ENCODE results near the gene TTLL5.

Gene TTLL5

DNA sequence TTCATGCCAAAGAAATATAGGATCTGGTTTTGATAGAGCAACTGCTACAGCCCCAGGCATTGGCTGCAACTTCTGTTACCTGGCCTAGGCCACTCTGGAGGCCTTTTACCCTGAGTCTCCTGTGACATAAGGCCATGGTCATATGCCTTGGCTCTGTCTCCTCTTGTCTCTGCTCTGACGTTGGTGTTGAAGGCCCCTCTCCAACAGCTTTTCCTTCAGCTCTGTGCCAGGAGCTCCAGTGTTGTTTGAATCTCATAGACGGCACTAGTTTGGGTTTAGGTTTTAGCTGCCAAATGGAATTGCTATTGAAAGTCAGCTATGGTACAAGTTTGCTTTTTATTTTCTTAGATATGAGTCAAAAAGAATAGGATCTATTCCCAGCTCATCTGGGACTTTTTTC is 41.1 kb downstream of the TTLL5 start:
- DNase-seq = no peak

DNA sequence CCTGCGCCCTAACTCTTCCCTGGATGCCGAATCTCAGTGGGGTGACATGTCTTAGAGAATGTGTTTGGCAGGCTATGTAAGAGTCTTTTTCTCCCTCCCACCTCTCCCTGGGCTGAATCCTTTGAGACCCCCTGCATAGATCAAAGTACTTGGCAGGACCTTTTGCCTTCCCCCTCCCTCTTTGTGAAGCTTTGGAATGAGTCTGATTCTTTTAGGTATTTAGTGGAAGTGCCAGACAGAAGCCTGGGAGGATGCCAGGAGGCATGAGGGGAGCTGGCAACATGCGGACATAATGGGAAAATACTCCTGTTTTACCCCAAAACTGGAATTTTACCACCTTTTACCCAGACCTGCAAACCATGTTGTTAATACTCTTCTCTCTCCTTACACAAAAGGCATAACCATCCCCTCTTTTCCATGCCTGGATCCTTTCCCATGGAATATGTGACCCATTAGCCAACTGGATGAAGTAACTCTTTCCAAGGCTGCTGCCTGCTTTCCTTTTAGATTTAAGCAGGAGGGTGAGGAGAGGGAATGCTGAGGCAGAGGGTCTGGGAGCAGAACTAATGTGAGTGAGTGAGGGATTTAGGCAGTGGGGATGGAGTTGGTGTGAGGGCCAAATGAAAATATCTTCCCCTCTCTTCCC is 41.7 kb downstream of the TTLL5 start:
- DNase-seq = no peak

DNA sequence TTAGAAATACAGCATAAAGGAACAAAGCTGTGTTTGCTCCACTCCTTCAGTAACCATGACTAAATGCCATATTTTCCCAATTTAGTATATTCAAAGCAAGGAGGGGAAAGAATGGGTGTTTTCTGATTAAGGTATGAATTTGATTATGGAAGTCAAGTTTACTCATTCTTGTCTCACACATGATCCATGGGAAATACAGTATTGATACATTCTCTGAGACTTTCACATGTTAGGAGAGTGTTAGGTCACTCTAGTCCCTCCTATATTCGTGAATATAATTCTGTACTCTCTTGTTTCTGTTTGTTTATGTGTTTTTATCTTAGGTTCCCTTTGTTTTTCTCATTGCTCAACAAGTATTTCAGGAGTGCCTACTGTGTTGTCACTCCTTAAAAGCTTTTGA is 42.4 kb downstream of the TTLL5 start:
- DNase-seq = no peak

- no peak for DNase-seq
These were observed 44.0 kb downstream of the TTLL5 start for GRCh38 chr14:75705014-75705413.

DNA sequence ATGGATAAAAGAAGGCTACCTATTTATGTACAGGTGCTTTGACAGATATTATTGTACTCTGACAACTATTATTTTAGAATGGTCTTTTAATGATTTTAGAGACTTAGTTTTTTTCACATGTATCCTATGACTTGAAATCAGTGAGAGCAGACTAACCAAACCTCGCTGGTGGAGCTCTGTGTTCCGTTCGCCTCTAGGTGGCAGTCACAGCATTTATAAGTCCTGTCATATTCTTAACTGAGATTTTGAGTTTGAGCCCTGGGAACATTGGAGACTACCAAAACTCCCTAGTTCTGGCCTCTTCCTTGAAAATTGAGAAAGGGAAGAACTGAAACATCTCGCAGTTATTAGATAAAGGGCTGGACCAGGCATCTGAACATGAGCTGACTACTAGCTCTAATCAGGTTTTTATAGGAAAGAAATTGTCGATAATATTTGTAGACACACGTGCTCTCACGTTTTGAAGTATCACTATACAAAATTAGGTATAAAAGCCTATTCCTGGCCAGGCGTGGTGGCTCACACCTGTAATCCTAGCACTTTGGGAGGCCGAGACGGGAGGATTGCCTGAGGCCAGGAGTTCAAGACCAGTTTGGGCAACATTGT is 48.3 kb downstream of the TTLL5 start:
- DNase-seq = peak; percentile 83

GRCh38 chr14:75711105-75711795 is 50.2 kb downstream of the TTLL5 start:
- peak; percentile 41 for DNase-seq

DNA sequence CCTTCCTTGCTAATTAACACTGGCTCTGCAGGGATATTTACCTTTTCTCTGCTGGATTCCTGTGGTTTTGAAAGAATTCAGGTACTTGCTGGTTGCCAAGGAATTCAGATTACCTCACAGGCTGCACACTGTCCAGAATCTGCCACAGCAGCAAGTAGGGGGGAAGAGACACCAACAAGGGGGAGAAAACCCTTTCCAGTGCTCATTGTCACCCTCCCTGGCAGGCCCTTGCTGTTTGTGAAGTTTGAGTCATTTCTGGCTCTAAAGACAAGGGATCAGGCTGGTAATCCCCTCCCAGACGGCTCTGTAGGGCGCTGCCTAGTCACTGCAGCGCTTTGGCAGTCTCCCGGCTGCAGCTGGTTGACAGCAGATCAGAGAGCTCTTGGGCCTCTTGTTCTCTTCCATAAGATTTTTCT is 50.8 kb downstream of the TTLL5 start:
- peak; percentile 55 for DNase-seq

DNA sequence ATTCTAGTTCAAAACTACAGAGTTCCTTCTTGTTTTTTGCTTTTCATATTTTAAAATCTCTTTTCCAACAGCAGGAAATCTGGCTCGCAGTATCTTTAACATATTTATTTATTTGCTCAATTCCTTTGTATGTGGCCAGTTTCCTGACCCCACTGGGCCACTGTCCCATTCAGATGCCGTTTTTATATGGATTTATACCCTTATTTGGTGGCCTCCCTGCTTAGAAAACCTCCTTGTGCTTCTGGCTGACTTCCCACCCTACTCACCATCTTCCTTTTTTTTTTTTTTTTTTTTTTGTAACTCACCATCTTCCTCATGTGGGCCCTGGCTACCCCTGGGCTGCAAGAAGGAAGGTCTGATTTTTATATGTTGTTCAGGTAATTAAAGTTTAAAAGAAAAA is 53.9 kb downstream of the TTLL5 start:
- no peak for DNase-seq

DNA sequence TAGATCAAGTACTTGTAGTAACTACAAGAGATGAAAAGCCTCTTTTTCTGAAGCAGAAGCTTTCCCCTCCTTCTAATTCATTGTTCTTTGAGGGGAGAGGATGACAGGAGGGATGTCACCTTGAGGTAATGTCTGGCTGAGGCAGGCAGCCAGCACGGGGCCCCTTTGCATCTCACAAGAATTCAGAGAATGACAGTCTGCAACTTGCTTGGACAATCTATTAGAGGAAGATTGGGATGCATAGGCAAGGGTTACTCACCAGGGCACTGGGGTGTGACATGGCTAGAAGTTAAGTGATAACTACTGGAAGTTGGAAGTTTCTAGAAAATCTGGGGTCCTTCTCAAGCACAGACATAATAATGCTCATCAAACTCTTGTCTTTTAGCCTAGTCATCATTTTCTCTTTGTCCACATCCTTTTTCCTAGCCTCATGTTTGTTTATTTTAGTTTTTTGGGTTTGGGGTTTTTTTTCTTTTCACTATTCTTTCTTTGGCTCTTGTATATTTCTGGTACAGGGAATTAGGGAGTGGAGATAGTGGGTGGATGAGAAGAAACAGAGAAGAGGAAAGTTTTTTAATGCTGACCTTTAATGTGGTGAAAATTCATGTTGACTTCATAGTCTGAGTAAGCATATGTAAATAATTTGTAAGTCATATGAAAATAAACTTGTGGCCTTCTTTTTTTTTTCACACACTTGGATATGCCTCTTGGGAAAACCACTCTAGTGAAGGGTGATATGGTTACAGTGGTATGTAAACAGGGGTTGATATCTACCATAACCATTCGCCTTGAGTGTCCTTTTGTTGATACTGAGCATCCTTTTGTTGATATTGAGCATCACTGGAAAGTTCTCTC is 55.1 kb downstream of the TTLL5 start:
- DNase-seq = peak; percentile 52

GRCh38 chr14:75717729-75718128 is 56.7 kb downstream of the TTLL5 start:
- no peak for DNase-seq

- DNase-seq = no peak
These were observed 57.2 kb downstream of the TTLL5 start for GRCh38 chr14:75718199-75718598.

DNA sequence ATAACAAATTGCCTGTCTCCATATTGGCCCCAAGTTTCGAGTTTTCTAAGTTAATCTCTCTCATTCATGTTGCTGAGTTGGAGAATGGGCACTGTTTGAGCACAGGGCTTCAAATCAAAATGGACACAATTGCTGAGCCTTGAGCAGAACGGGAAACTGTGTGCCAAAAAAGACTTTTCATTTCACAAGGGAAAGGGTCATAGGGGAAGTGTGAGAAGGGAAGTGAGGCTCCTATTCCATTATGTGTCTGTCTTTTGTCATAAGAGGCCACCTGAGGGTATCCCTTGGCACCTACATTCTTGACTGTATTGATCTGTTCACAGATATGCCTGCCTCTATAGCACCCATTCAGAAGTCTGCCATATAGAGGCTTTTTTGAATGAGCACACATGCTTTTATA is 59.1 kb downstream of the TTLL5 start:
- no peak for DNase-seq

DNA sequence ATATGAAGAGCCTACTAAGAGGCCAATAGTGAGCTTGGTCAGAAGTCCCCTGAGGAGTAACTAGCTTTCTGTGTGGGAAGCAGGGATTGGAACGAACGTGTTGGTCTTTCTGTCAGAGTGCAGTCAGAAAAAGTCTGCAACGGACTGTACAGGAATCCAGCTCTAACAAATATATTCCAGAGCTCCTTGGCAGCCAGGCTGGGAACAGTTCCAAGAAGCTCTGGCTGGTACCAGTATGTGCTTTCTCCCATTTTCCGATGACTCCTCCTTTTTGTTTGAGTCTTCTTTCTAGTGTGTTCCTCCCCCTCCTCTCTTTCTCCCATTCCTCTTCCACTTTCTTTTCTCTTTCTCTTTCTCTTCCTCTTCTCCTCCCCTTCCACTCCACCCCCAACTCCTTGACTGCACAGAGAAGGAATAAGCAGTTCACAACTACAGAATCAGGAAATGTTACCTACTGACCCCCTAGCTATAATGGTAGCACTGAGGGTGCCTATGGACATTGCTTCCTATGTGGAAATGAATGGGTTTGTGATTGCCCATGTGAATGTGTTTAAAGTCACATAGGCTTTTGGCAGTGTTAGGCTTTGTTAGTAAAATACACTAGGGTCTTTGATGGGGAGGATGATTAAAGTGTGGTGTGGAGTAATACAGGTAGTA is 59.9 kb downstream of the TTLL5 start:
- DNase-seq = no peak

DNA sequence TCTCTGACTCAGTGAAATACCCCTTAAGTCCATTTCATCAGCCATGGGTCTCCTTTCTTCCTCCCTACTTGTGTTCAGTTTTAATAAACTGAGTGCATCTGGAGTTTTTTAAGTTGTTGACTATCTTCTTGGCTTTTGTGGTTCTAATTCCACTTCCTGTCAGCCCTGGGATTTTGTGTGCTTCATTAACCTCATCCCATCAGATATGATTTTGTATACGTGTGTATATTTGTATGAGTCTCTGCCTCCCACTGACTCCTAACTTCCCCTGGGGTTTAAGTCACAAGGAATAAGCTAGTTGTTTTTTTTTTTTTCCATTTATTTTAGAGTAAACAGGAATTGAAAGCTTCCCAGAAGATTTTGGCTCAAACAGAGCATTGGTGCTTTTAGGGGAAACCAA is 62.7 kb downstream of the TTLL5 start:
- DNase-seq = no peak

- DNase-seq = no peak
These were observed 63.6 kb downstream of the TTLL5 start for GRCh38 chr14:75724414-75725204.

DNA sequence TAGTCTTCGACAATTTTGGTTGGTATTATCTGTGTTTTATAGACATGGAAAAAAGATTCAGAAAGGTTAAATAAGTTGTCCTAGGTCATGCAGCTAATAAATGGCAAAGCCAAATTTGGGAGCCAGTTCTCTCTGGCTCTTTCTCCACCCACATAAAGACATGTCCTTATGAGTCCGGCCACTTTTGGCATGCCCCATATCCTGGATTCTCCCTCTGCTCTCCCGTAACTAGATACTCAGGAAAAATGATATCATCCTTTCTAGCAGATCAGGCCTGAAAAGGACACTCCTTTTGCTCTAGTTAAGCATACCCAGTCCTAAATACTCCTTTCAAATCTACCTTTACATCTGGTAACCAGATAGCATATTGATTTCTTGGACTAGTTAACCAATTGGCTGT is 64.4 kb downstream of the TTLL5 start:
- DNase-seq = no peak

DNA sequence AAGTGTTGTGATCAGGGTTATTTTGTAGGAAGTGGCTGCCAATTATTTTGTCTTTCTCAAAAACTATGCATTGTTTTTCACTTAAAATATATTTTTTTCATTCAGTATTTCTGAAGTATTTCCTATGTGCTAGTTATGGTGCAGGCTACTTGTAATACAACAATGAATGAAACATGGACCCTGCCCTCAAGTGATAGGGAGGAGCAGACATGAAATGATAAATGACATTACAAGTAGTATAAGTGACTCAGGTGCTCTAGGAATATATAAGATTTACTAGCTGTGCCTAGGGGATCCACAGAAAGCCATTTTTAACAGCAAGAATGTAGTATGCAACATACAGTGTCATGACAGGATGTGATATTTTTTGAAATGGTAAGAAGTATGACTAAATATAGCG is 65.3 kb downstream of the TTLL5 start:
- no peak for DNase-seq

GRCh38 chr14:75727124-75727523 is 66.1 kb downstream of the TTLL5 start:
- no peak for DNase-seq

DNA sequence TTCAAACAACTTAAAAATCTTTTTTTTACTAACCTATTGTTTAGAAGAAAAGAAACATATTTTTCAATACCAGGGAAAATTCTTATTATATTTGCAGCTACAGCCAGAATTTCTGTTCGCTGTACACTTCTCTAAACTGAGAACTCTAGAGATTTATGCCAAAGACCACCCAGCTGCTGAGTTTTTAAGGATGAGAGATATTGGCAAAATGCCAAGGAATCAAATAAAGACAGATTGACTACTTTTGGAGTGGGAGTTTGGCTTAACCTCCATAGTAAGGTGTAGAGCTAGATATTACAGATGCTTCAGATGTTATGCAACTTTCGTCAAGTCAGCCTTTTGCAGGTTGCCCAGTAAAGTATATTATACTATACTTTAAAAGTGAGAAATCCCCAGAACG is 71.8 kb downstream of the TTLL5 start:
- DNase-seq = no peak

DNA sequence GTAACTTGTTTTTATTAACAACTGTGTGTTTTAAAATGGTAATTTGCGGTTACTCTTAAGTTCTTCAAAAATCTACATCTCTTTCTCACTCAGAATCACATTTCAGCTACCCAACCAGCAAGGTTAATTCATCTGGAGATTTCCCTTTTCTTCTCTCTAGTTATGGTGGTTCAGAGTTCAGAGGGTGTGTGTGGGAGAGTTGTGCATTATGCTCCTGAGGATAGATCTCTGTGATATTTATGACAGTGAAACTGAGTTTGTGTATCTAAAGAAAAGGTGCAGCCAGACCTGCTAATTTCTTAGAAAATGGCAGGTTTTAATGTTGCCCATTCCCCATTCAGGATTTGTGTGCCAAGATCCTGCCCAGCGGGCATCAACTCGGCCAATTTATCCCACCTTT is 73.8 kb downstream of the TTLL5 start:
- no peak for DNase-seq

GRCh38 chr14:75736845-75737485 is 75.9 kb downstream of the TTLL5 start:
- peak; percentile 2 for DNase-seq

DNA sequence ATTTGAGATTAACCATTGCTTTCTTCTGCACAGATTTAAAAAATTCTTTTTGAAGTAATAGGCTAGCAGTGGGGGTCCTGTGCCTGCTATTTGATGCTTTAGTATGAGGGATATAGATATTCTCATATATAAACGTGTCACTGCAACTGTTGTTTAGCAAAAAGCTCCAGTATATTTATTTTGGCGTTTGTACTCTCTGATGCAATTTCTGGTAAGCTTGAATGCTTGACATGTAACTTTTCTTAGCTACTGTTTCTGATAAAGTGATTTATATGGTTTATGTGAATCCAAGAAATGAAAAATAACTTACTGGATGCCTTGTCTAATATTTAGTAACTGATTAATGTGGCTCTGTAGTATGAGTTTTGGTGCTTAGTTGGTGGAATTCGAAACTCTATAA is 77.1 kb downstream of the TTLL5 start:
- no peak for DNase-seq

Measured in DMS53 (cell line).